HG03064 (cell line): ENCODE data around the gene PLEKHD1.

Experiments used
- ATAC-seq: cut with Tn5 transposase; IDR thresholded peaks from one replicate; pipeline ENCODE4 v1.9.1; 2021; ENCODE audit warnings: low read depth; ENCODE audit not compliant: unreplicated experiment

Gene PLEKHD1

GRCh38 chr14:69540654-69541335, 56.3 kb downstream of the PLEKHD1 start:
- no peak for ATAC-seq

DNA sequence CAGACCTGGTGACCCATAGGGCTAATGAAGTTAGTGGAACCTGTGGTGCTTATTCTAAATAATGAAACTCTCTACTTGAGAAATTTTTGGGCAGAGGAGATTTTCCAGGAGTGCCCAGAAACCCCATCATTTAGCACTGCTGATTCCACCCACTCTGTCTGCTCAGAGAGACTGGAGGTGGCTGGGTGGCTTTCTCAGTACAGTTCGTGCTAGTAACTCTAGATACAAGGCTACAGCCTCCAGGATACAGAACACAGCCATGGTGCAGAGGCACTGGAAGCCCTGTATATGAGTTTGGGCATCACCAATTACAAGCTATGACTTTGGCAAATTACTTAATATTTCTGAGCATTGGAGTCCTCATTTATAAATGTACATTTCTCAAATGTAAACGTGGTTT, 57.8 kb downstream of the PLEKHD1 start:
- ATAC-seq = no peak

DNA sequence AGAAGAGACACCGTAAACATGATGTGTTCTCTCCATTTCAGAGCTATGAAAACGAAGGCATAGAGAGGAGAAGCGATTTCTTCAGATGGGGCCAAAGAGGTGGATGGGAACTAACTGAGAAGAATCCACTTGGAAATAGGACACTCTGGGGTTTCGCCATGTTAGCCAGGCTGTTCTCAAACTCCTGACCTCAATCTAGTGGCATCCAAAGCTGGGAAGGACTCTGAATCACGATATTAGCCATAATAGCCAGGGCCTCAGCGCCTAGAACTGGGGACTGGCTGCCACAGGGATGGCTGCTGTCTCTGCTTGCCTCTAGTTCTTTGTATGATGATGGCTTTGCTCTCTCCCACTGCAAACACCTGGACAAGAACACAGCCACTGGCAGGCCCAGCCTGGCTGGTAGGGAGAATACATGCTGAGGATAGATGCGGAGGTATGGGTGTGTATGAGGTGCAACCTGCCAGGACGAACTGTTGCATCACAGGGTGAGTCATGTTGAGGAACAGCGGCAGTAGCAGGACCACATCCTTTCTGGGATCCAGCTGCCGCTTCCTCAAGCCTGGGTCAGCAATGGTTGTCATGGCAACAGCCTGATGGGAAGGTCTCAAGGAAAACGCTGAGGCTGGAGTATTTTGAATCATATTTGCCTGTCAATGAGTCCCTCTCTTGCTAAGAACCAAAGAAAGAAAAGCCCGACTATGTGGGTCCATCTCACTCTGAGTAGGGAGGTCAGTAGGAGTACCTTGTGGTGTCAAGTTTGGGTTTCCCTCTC, 59.0 kb downstream of the PLEKHD1 start:
- no peak for ATAC-seq

DNA sequence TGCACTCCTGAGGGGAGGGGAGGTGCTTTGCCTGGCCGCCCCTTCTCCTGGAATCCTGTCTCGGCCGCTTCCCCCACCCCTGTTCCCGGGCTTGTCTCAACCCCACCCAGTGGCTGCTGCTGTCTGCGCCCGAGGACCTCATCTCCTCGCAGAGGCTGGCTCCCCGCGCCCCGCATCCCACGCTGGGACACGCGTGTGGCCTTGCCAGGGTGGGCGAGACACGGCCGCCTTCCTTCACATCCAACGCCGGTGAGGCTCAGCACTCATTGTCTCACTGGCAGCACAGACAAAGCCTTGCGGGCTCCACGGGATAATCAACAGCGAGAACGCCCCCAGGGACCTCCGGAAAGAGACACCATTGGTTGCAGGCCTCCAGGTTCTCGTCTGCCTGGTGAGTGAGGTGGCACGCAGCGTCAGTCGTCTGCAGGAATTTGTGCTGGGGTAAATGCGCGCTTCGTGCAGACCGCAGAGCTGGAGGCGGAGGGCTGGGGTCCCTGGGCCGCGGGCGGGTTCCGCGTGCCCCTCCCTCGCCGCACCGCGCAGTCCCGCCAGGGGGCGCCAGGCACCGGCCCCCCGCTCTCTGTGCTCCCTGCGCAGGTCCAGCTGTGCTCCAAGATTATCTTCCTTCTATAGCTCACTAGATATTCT, 63.3 kb downstream of the PLEKHD1 start:
- ATAC-seq = no peak

DNA sequence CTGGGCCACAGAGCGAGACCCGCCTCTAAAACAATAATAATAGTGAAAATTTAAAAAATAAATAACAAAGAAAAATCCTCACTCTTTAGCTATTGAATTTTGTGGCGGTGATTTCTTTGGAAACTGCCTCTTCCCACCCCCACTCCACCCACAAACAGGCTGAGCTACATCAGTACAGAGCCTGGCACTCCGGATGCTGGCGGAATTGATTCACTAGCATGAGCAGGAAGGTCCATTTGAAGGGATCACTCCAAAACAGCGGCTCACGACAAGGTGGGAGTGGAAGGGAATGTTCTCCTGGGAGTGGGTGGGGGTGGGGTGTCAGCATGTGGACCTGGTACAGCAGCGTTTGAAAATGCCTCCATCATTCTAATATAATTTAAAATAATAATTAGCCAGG, 64.0 kb downstream of the PLEKHD1 start:
- ATAC-seq = no peak

DNA sequence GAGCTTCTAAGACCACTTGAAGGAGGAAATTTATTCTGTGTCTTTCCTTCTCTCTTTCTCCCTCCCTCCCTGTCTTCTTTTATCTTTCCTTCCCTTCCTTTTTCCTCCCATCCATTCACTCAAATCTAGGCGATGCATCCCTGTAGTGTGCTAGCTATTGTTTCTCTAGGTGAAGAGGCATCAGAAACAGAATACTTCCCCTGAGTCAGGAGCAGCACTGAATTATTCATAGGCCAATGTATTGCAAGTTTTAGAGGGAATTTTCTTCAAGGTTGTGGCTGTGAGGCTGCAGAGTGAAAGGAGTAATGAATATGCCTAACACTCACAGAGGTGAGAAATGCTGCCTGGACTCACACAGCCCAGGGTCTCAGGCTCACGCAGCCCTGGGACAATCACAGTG, 67.0 kb downstream of the PLEKHD1 start:
- no peak for ATAC-seq

- ATAC-seq = no peak
Measured at GRCh38 chr14:69553252-69553651, 68.7 kb downstream of the PLEKHD1 start.

DNA sequence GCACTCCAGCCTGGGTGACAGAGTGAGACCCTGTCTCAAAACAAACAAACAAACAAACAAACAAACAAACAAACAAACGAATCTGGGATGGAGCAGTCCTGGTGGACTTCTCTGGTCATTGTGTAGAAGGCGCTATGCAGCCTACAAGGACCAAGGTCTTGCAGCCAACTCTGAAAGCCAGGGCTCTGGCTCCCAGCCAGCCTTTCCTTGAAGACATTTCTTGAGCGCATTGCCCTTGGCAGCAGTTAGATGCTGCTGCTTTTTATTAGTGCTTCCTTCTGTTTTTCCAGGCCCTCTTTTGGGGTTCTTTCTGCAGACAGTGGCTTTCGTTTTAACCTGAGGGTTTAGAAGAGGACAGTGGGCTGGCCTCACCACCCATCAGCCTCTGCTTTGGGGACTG, 70.0 kb downstream of the PLEKHD1 start:
- no peak for ATAC-seq

DNA sequence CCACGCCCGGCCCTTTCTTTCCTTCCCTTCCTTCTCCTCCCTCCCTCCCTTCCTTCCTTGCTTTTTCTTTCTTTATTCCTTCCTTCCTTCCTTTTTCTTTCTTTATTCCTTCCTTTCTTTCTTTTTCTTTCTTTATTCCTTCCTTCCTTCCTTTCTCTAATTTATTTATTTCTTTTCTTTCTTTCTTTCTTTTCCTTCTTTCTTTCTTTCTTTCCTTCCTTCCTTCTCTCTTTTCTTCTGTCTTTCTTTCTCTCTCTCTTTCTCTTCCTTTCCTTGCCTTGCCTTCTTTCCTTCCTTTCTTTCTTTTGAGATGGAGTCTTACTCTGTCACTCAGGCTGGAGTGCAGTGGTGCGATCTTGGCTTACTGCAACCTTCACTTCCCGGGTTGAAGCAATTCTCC, 74.2 kb downstream of the PLEKHD1 start:
- no peak for ATAC-seq

DNA sequence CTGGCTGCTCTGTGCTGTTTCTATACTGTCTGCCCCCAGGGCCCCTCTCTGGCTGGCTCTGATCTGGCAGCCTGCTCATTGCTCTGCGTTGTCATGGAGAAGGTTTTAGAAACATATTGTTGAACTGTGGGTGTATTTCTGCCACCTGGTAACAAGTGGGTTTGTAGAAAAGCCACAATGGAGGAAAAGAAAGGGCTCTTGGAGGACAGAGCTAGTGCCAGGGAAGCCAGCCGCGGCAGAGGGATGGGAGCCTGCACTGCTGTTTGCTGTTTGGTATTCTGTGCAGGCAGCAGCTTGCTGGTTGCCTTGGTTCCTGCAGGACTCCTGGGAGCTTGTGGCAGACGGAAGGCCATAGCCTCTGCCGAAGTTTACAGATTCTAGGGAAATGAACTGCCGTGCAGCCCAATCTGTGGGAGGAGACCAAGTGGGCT, 75.1 kb downstream of the PLEKHD1 start:
- no peak for ATAC-seq

DNA sequence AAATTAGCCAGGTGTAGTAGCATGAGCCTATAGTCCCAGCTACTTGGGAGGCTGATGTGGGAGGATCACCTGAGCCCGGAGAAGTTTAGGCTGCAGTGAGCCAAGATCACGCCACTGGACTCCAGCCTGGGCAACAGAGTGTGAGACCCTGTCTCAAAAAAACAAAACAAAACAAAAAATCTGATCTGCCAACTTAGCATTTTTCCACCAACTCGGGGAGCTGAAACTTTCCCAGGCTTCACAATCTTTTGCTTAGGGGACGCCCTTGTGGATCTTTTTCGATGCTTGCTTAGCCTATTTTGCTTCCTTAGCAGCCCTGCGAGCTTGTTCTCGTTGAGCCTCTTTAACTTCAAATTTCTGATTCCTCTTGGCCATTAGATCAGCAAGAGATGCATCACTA, 76.3 kb downstream of the PLEKHD1 start:
- no peak for ATAC-seq

DNA sequence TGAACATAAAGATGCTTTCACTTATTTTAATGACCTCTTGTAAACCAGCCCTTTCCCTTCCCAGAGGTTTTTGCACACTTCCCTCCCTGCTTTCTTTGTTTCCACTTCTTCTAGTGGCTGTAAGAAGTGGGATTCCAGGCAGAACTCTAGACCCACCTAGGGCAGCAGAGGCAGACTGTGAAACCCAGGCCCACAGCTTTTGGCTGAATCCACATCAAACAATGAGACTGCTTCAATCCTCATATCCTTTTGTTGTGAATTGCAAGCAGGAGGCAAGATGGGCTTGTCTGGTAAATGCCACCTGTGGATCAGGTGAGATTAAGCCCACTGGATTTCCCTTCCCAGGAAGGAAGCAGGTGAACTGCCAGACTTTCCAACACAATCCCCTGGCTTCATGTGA, 77.4 kb downstream of the PLEKHD1 start:
- no peak for ATAC-seq

GRCh38 chr14:69567563-69567962, 83.0 kb downstream of the PLEKHD1 start:
- no peak for ATAC-seq

- no peak for ATAC-seq
Measured at GRCh38 chr14:69569859-69570258, 85.3 kb downstream of the PLEKHD1 start.

DNA sequence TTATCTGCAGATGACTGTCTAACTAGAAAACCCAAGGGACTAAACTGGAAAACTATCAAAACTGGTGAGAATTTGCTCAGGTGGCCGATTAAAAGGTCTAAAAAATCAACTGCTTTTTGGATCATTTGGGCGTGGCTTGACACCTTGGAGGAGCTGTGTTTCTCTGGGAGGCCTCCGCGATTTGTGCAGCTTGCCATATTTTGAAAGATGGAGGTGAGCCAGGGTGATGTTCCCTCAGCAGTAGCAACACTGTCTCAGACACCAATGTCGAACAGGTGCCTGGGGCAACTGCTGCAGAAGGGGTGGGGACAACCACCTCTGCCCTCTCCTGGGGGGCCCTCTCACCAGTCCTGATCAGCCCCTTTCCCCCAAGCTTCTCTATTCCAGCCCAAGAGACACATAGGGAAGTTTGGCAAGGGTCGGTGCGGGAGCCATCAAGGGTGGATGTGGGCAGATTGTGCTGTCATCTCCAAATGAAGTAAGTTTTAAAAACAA, 86.4 kb downstream of the PLEKHD1 start:
- no peak for ATAC-seq

- no peak for ATAC-seq
Measured at GRCh38 chr14:69571449-69572029, 87.0 kb downstream of the PLEKHD1 start.

- ATAC-seq = no peak
Measured at GRCh38 chr14:69572030-69572840, 87.7 kb downstream of the PLEKHD1 start.

- no peak for ATAC-seq
Measured at GRCh38 chr14:69572841-69573135, 88.3 kb downstream of the PLEKHD1 start.

GRCh38 chr14:69573205-69573830, 88.8 kb downstream of the PLEKHD1 start:
- no peak for ATAC-seq

GRCh38 chr14:69573831-69574262, 89.3 kb downstream of the PLEKHD1 start:
- no peak for ATAC-seq
